ENCODE results near the gene LRRN2. TPM values are rescaled to one million over a fixed set of nuclear protein-coding genes. Genes with fewer than 3 reads are reported as not detected.

The LRRN2 gene
- total and polyA plus RNA-seq, 2 experiments from 2014 or later: 0.74 to 2.6 TPM

DNA sequence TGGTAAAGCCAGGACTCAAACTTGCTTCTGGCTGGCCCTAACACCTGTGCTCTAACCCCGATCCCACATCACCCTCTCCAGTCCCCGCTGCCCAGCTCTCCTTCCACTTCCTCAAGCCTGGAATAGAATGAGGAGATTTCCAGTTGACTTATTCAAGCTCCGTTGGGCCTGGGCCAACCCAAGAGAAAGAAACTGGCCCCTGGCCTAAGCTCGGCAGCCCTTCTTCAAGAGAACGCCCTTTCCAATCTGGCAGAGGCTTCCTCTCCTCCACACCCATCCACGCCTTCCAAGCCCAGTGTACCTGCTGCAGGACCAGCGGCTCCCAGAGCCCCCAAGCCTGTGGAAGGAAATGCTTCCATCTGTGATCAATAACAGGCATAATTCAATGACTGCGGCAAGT, 51.9 kb downstream of the LRRN2 start:
- Mint-ChIP-seq H3K27ac (no peak overlapping the region), H3K4me1 (peaks cover 11% of the 10 kb centered on the region; the same call in 2 of the 3 replicates), H3K36me3 (ENCODE audit: low read depth) (0 out of 3 replicates have a peak, but pooled peaks cover 6% of the 10 kb centered on the region), H3K27me3 (ENCODE audit: insufficient read depth, low read depth, poor library complexity) (peaks cover 8% of the 10 kb centered on the region), H3K9me3 (no peaks in the 10 kb centered on the region; the same call in 1 of the 3 replicates), H3K4me3 (no peak overlapping the region)
- ATAC-seq (no peak), DNase-seq (ENCODE audit: low spot score) (no peak)
- Histone ChIP-seq H3K27ac (ENCODE audit: low read depth) (no peak overlapping the region), H3K79me2 (replicated peaks; ENCODE audit: insufficient read depth) (no peaks in the 10 kb centered on the region), H3K4me2 (no peak overlapping the region), H2AFZ (no peak overlapping the region), H3F3A (replicated peaks; ENCODE audit: low read depth) (no peaks in the 10 kb centered on the region), H3K27me3 (ENCODE audit: insufficient read depth) (no peaks in the 10 kb centered on the region), H4K20me1 (replicated peaks; ENCODE audit: insufficient read depth) (no peaks in the 10 kb centered on the region), H3K4me1 (ENCODE audit: insufficient read depth) (no peaks in the 10 kb centered on the region), H3K9me2 (ENCODE audit: insufficient read depth) (no peaks in the 10 kb centered on the region), H3K4me3 (no peak overlapping the region), H3K36me3 (ENCODE audit: insufficient read depth) (no peaks in the 10 kb centered on the region)
- TF ChIP-seq JUNB (IDR thresholded peaks at IDR 0.05; ENCODE audit: unreplicated experiment) (no peak), ZNF114 (CRISPR knock-in tag; IDR thresholded peaks at IDR 0.05) (no peak), EZH2phosphoT487 (IDR thresholded peaks at IDR 0.05; ENCODE audit: unreplicated experiment) (no peak), ZNF331 (CRISPR knock-in tag; IDR thresholded peaks at IDR 0.05; ENCODE audit: low read depth) (no peak), CREB1 (CRISPR knock-in tag; IDR thresholded peaks at IDR 0.05; ENCODE audit: low read depth) (no peak), EZH2 (IDR thresholded peaks at IDR 0.05; ENCODE audit: low read depth, unreplicated experiment) (no peak), POLR2AphosphoS5 (IDR thresholded peaks at IDR 0.05; ENCODE audit: low read depth) (no peak), NANOG (IDR thresholded peaks at IDR 0.05; ENCODE audit: borderline replicate concordance) (no peak), STAT1 (IDR thresholded peaks at IDR 0.05; ENCODE audit: unreplicated experiment) (no peak)
- TF ChIP-seq, protein P1, sequence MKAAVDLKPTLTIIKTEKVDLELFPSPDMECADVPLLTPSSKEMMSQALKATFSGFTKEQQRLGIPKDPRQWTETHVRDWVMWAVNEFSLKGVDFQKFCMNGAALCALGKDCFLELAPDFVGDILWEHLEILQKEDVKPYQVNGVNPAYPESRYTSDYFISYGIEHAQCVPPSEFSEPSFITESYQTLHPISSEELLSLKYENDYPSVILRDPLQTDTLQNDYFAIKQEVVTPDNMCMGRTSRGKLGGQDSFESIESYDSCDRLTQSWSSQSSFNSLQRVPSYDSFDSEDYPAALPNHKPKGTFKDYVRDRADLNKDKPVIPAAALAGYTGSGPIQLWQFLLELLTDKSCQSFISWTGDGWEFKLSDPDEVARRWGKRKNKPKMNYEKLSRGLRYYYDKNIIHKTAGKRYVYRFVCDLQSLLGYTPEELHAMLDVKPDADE (IDR thresholded peaks at IDR 0.05): no peak
- TF ChIP-seq, protein P2, sequence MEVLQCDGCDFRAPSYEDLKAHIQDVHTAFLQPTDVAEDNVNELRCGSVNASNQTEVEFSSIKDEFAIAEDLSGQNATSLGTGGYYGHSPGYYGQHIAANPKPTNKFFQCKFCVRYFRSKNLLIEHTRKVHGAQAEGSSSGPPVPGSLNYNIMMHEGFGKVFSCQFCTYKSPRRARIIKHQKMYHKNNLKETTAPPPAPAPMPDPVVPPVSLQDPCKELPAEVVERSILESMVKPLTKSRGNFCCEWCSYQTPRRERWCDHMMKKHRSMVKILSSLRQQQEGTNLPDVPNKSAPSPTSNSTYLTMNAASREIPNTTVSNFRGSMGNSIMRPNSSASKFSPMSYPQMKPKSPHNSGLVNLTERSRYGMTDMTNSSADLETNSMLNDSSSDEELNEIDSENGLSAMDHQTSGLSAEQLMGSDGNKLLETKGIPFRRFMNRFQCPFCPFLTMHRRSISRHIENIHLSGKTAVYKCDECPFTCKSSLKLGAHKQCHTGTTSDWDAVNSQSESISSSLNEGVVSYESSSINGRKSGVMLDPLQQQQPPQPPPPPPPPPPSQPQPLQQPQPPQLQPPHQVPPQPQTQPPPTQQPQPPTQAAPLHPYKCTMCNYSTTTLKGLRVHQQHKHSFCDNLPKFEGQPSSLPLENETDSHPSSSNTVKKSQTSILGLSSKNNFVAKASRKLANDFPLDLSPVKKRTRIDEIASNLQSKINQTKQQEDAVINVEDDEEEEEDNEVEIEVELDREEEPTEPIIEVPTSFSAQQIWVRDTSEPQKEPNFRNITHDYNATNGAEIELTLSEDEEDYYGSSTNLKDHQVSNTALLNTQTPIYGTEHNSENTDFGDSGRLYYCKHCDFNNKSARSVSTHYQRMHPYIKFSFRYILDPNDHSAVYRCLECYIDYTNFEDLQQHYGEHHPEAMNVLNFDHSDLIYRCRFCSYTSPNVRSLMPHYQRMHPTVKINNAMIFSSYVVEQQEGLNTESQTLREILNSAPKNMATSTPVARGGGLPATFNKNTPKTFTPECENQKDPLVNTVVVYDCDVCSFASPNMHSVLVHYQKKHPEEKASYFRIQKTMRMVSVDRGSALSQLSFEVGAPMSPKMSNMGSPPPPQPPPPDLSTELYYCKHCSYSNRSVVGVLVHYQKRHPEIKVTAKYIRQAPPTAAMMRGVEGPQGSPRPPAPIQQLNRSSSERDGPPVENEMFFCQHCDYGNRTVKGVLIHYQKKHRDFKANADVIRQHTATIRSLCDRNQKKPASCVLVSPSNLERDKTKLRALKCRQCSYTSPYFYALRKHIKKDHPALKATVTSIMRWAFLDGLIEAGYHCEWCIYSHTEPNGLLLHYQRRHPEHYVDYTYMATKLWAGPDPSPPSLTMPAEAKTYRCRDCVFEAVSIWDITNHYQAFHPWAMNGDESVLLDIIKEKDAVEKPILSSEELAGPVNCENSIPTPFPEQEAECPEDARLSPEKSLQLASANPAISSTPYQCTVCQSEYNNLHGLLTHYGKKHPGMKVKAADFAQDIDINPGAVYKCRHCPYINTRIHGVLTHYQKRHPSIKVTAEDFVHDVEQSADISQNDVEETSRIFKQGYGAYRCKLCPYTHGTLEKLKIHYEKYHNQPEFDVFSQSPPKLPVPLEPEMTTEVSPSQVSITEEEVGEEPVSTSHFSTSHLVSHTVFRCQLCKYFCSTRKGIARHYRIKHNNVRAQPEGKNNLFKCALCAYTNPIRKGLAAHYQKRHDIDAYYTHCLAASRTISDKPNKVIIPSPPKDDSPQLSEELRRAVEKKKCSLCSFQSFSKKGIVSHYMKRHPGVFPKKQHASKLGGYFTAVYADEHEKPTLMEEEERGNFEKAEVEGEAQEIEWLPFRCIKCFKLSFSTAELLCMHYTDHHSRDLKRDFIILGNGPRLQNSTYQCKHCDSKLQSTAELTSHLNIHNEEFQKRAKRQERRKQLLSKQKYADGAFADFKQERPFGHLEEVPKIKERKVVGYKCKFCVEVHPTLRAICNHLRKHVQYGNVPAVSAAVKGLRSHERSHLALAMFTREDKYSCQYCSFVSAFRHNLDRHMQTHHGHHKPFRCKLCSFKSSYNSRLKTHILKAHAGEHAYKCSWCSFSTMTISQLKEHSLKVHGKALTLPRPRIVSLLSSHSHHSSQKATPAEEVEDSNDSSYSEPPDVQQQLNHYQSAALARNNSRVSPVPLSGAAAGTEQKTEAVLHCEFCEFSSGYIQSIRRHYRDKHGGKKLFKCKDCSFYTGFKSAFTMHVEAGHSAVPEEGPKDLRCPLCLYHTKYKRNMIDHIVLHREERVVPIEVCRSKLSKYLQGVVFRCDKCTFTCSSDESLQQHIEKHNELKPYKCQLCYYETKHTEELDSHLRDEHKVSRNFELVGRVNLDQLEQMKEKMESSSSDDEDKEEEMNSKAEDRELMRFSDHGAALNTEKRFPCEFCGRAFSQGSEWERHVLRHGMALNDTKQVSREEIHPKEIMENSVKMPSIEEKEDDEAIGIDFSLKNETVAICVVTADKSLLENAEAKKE (CRISPR knock-in tag; IDR thresholded peaks at IDR 0.05): no peak
- TF ChIP-seq, protein P3, sequence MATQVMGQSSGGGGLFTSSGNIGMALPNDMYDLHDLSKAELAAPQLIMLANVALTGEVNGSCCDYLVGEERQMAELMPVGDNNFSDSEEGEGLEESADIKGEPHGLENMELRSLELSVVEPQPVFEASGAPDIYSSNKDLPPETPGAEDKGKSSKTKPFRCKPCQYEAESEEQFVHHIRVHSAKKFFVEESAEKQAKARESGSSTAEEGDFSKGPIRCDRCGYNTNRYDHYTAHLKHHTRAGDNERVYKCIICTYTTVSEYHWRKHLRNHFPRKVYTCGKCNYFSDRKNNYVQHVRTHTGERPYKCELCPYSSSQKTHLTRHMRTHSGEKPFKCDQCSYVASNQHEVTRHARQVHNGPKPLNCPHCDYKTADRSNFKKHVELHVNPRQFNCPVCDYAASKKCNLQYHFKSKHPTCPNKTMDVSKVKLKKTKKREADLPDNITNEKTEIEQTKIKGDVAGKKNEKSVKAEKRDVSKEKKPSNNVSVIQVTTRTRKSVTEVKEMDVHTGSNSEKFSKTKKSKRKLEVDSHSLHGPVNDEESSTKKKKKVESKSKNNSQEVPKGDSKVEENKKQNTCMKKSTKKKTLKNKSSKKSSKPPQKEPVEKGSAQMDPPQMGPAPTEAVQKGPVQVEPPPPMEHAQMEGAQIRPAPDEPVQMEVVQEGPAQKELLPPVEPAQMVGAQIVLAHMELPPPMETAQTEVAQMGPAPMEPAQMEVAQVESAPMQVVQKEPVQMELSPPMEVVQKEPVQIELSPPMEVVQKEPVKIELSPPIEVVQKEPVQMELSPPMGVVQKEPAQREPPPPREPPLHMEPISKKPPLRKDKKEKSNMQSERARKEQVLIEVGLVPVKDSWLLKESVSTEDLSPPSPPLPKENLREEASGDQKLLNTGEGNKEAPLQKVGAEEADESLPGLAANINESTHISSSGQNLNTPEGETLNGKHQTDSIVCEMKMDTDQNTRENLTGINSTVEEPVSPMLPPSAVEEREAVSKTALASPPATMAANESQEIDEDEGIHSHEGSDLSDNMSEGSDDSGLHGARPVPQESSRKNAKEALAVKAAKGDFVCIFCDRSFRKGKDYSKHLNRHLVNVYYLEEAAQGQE (IDR thresholded peaks at IDR 0.05; ENCODE audit: unreplicated experiment): no peak
- TF ChIP-seq, protein P4, sequence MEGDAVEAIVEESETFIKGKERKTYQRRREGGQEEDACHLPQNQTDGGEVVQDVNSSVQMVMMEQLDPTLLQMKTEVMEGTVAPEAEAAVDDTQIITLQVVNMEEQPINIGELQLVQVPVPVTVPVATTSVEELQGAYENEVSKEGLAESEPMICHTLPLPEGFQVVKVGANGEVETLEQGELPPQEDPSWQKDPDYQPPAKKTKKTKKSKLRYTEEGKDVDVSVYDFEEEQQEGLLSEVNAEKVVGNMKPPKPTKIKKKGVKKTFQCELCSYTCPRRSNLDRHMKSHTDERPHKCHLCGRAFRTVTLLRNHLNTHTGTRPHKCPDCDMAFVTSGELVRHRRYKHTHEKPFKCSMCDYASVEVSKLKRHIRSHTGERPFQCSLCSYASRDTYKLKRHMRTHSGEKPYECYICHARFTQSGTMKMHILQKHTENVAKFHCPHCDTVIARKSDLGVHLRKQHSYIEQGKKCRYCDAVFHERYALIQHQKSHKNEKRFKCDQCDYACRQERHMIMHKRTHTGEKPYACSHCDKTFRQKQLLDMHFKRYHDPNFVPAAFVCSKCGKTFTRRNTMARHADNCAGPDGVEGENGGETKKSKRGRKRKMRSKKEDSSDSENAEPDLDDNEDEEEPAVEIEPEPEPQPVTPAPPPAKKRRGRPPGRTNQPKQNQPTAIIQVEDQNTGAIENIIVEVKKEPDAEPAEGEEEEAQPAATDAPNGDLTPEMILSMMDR (conservative IDR thresholded peaks at IDR 0.05; ENCODE audit: low read depth in 2 of 2): no peak

Data from GM23338 (cell line).